ENCODE measurements around the gene HTR2B.

HTR2B gene

GRCh38 chr2:231134910-231135655 is 10.2 kb upstream of the HTR2B start:
- H3K27me3 ChIP-seq (ENCODE audit: insufficient read depth, poor library complexity, severe bottlenecking) = no peaks in the 10 kb centered on the region
- H3K4me1 ChIP-seq (ENCODE audit: insufficient read depth, poor library complexity, severe bottlenecking) = peaks cover 17% of the 10 kb centered on the region
- H3K36me3 ChIP-seq (ENCODE audit: low read depth) = peaks cover 6% of the 10 kb centered on the region
- H3K27ac ChIP-seq (ENCODE audit: poor library complexity, severe bottlenecking) = no peak overlapping the region
- DNase-seq (ENCODE audit: low spot score) = no peak
- H3K9me3 ChIP-seq (ENCODE audit: severe bottlenecking) = no peaks in the 10 kb centered on the region
- ATAC-seq (ENCODE audit: low read depth) = no peak
- H3K4me3 ChIP-seq (ENCODE audit: severe bottlenecking) = no peak overlapping the region
- no peak for TF ChIP-seq CTCF (IDR thresholded peaks at IDR 0.05; ENCODE audit: poor library complexity, severe bottlenecking)

GRCh38 chr2:231133365-231134099 is 8.7 kb upstream of the HTR2B start:
- Histone ChIP-seq H3K4me3 (ENCODE audit: severe bottlenecking) (no peak overlapping the region), H3K27ac (ENCODE audit: poor library complexity, severe bottlenecking) (no peak overlapping the region), H3K27me3 (ENCODE audit: insufficient read depth, poor library complexity, severe bottlenecking) (no peaks in the 10 kb centered on the region), H3K9me3 (ENCODE audit: severe bottlenecking) (no peaks in the 10 kb centered on the region), H3K36me3 (ENCODE audit: low read depth) (no peaks in the 10 kb centered on the region; the same call in none of the 2 replicates), H3K4me1 (ENCODE audit: insufficient read depth, poor library complexity, severe bottlenecking) (peaks cover 17% of the 10 kb centered on the region)
- DNase-seq (ENCODE audit: low spot score) (no peak), ATAC-seq (ENCODE audit: low read depth) (peak; percentile 63)
- TF ChIP-seq CTCF (IDR thresholded peaks at IDR 0.05; ENCODE audit: poor library complexity, severe bottlenecking) = no peak

GRCh38 chr2:231132129-231132528 is 7.3 kb upstream of the HTR2B start:
- ATAC-seq (ENCODE audit: low read depth) = peak; percentile 62; the same call in 2 of the 3 replicates
- H3K36me3 ChIP-seq (ENCODE audit: low read depth) = no peaks in the 10 kb centered on the region; the same call in none of the 2 replicates
- peaks cover 30% of the 10 kb centered on the region for H3K4me1 ChIP-seq (ENCODE audit: insufficient read depth, poor library complexity, severe bottlenecking)
- TF ChIP-seq CTCF (IDR thresholded peaks at IDR 0.05; ENCODE audit: poor library complexity, severe bottlenecking) = no peak
- H3K27me3 ChIP-seq (ENCODE audit: insufficient read depth, poor library complexity, severe bottlenecking) = no peaks in the 10 kb centered on the region
- H3K9me3 ChIP-seq (ENCODE audit: severe bottlenecking) = no peaks in the 10 kb centered on the region
- no peak overlapping the region for H3K4me3 ChIP-seq (ENCODE audit: severe bottlenecking)
- no peak for DNase-seq (ENCODE audit: low spot score)
- H3K27ac ChIP-seq (ENCODE audit: poor library complexity, severe bottlenecking) = peak overlapping the region; percentile 16

- no peak for DNase-seq (ENCODE audit: low spot score)
- ATAC-seq (ENCODE audit: low read depth) = no peak
- Histone ChIP-seq H3K27ac (ENCODE audit: poor library complexity, severe bottlenecking) (peak overlapping the region; percentile 16), H3K4me3 (ENCODE audit: severe bottlenecking) (no peak overlapping the region), H3K9me3 (ENCODE audit: severe bottlenecking) (no peaks in the 10 kb centered on the region), H3K36me3 (ENCODE audit: low read depth) (no peaks in the 10 kb centered on the region; the same call in none of the 2 replicates), H3K27me3 (ENCODE audit: insufficient read depth, poor library complexity, severe bottlenecking) (no peaks in the 10 kb centered on the region), H3K4me1 (ENCODE audit: insufficient read depth, poor library complexity, severe bottlenecking) (peaks cover 33% of the 10 kb centered on the region)
- TF ChIP-seq CTCF (IDR thresholded peaks at IDR 0.05; ENCODE audit: poor library complexity, severe bottlenecking) = no peak
Measured at GRCh38 chr2:231130336-231131056, 5.7 kb upstream of the HTR2B start.

All from RWPE2 (cell line).